CD4-positive, alpha-beta T cell treated with Interleukin-15 for 4 hours (primary cell): ENCODE measurements around the gene CACNG6.
"Not testable (repeated sequence)": the region's sequence is repeated elsewhere in the genome, so short reads cannot be mapped to it uniquely, and the experiment has no call there.

ENCODE experiments used
- DNase-seq: peaks from one replicate; pipeline ENCODE4 v3.0.0-alpha.2; 2020; ENCODE audit warnings: low spot score

CACNG6 gene, protein sequence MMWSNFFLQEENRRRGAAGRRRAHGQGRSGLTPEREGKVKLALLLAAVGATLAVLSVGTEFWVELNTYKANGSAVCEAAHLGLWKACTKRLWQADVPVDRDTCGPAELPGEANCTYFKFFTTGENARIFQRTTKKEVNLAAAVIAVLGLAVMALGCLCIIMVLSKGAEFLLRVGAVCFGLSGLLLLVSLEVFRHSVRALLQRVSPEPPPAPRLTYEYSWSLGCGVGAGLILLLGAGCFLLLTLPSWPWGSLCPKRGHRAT

DNA sequence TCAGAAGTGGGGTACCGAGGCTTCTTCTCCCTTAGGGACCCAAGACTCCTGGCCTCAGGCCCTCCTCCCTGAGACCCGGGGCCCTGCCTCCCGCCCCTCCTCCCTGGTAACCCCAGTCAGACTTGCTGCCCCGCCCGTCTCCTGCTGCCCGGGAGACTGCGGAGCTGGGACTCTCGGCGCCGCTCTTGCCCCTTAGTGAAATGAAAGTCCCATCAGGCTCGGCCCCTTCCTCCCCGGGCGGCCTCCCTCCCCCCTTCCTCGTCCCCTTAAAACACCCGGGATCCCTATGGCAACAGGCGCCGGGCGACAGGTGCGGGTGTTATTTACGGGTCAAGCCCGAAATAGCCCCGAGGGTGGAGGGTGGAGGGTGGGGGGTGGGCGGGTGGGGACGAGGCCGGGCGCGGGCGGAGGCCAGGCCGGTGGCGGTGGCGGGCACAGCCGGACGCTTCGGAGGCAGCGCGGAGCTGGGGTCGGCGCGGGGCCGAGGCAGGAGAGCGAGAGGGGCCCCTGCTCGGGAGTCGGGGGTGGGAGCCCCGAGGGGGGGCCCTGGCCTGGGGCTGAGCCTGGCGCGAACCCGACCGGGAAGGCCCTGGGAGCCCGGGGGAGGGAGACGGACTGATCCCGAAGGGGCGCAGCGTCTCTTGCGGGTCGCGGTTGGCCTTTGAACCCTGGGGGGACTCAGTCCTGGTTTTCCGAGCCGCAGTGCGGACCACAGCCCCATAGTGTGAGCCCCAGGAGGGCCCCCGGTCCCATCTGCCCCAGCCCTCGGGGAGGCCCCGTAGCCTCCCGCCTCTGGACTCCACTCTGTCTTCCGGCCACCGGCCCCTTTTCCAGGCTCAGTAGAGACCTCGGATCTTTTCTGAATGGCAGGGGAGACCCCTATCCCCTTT is at the start of gene CACNG6:
Gene CACNG6 (plus strand): TSS at position 414 of the 890 bp plus-strand sequence. CDS start 1,241 bp downstream, outside the sequence.
- DNase-seq: no peak

DNA sequence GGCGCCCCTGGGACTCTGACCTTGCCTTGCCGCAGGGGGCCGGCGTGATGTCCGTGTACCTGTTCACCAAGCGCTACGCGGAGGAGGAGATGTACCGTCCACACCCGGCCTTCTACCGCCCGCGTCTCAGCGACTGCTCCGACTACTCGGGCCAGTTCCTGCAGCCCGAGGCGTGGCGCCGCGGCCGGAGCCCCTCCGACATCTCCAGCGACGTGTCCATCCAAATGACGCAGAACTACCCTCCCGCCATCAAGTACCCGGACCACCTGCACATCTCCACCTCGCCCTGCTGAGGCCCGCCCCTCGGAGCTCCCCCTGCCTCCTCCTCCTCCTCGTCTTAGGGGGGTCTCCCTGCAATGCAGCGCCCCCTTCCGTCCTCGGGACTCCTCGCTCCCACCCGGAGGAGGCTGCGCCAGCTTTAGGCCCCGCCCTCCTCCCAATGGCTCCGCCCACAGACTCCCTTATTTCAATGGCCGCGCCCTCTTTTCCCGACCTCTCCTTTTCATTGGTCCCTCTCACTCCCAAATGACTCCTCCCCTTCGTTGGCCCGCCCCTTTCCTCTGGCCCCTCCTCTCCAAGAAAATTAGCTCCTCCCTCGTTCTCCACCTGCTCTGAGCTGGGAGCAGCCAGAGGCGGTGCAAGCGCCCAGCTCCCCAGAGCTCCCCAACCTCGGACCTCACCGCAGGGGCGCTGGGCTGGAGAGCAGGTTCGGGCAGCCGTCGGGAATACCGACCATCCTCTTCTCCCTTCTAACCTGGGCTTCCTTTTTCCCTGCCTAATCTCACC is 49.2 kb upstream of the CACNG6 start:
- DNase-seq: no peak

DNA sequence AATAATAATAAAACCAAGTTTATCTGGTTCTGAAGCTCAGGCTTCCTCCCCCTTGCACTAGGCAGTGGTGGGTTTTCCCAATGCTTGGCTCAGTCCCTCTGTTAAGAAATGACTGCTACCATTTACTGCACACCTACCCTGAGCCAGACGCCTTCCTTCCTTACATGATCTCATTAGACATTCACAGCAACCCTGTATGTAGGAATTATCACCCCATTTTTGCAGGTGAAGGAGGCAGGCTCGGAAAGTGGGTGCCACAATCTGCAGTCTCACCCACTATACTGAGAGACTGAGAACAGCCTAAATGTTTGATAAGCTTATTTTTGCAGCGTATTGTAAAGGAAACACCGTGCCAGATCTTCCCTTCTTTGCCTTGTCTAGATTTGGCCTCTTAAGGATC is 47.0 kb upstream of the CACNG6 start:
- DNase-seq: no peak

DNA sequence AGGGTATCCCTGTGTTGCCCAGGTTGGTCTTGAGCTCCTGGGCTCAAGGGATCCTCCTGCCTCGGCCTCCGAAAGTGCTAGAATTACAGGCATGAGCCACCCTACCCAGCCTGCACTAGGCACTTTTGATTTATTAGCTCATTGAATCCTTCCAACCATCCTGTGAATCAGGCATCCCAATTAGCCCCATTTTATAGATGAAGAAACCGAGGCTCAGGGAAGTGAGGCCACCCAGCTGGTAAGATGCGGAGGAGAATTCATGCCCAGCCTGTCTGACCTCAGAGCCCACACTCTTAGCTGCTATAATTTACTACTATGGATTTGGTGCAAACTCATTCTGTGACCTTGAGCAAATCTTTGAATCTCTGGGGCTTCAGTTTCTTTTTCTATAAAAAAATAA is 46.5 kb upstream of the CACNG6 start:
- no peak for DNase-seq

DNA sequence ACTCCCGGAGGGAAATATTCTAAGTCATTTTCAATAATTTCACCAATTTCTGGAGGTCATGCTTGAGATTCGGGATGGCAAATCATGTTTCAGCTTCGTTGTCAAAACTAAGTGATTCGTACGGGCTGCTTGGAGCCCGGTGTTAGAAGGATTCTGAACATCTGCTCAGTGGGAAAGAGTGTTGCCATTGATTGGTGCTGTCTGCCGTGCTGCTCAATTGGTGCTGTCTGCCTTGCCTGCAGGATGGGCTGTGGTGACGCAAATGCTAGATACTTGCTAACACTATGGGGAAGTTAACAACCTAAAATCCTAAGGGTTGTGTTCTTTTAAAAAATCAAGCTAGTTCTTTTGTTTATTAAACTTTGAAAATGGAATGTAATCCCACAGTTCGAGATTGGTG is 46.0 kb upstream of the CACNG6 start:
- no peak for DNase-seq

DNA sequence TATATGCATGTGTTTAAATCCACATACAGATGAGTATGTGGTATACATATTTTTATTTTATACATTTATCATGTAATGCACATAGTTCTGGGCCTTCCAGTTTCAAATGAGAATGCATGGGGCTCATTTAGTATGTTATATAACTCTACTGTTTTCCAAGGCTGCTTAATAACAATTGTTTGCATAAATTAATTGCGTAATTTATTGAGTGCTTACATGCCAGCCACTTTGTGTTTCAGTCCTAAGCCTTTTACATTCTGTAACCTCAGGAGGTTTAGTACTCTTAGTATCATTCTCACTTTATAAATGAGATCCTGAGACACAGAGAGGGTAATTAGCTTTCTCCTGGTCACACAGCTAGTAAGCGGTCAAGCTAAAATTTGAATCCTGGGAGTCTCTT is 45.4 kb upstream of the CACNG6 start:
- no peak for DNase-seq

DNA sequence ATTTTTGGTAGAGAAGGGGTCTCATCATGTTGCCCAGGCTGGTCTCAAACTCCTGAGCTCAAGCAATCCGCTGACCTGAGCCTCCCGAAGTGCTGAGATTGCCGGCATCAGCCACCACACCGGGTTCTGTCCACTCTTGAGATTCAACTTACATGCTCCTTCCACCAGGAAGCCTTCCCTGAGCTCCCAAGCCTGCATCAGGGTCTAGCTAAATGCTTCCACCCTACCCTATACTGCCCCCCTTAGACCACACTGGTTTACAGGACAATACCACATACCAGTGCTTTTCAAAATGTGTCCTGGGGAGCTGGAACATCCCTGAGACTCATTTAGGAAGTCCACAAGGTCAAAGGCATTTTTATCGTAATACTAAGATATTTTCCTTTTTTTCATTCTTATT is 43.8 kb upstream of the CACNG6 start:
- DNase-seq: no peak

DNA sequence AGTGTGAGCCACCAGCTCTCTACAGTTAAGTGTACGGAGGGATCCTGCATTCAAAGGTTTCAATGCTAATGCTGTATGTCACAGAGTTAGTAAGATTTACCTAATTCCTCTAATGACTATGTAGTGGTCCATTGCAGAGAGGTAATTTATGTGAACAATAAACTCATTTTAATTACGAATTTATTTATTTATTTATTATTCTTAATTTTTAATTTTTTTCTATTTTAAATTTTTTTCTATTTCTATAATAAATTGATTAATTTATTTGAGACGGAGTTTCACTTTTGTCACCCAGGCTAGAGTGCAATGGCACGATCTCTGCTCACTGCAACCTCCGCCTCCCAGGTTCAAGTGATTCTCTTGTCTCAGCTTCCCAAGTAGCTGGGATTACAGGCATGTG is 42.8 kb upstream of the CACNG6 start:
- DNase-seq: not testable (repeated sequence)

DNA sequence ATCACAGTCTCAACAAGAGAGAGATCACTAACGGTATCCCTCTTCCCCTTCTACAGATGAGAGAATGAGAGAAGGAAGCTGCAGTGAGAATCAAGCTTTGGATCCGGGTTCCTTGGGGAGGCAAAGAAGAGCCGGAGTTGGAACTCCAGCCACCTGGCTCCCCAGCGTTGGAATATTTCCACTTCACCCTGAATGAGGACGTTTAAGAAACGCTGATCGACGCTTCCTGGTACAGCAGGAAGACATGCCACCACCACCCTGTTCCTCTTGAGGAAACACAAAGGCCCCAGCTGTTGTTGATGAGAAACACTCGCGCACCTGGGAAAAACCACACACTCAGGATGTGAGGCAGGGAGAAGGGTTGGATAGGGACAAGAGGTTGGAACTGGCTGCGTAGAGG is 40.0 kb upstream of the CACNG6 start:
- DNase-seq: no peak

DNA sequence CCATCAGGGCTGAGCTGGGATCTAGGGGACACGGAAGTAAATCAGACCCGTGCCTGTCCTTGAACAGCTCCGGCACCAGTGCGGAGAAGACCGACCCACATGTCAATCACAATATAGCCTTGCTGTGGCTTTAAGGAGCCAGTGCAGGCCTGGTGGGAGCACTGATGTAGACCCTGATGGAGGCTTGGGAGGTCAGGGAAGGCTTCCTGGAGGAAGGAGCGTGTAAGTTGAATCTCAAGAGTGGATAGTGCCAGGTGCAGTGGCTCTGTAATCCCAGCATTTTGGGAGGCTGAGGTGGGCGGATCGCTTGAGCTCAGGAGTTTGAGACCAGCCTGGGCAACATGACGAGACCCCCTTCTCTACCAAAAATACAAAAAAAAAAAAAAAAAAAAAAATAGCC is 39.5 kb upstream of the CACNG6 start:
- no peak for DNase-seq

DNA sequence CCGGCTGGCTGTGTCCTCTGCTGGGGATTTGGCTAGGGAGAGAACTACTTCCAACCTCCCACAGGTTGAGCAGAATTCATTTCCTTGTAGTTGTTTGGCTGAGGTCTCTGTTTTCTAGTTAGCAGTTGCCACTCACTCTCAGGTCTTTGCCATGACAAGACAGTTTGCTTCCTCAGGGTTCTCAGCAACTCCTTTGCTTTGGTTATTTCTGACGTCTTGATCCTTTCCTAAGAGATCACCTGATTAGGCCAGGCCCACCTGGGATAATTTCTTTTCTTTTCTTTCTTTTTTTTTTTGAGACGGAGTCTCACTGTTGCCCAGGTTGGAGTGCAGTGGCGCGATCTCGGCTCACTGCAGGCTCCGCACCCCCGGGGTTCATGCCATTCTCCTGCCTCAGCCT is 38.1 kb upstream of the CACNG6 start:
- DNase-seq: no peak

DNA sequence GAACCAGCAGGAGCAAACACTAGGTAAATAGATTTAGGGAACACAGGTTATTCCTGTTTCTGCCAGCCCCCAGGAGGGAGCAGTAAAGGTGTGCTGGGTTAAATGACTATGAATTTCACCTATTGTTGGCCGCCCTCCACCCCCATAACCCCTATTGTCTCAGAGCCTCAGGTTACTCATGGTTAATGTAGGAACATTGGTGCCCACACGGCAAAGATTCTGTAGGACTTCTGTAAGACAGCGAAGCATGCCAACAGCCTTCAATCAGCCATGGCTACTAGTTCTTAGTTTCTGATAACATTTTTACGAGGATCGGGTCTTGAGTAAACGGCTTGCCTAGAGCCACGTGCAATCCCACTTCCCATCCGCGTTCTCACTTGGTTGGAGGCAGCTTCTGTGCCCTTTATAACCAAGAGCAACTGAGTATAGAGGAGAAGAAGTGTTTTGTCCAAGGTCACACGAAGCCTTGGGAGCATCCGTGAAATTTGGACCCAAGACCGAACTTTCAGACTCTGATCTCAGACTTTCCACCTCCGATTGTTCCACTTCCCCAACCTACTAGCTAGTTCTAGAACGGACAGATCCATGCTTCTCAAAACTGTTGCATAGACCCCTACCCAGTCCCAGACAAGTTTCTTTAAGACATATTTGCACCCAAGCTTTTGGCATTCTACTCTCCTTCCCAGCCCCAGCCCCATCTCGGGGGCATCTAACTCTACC is 33.8 kb upstream of the CACNG6 start:
- no peak for DNase-seq

DNA sequence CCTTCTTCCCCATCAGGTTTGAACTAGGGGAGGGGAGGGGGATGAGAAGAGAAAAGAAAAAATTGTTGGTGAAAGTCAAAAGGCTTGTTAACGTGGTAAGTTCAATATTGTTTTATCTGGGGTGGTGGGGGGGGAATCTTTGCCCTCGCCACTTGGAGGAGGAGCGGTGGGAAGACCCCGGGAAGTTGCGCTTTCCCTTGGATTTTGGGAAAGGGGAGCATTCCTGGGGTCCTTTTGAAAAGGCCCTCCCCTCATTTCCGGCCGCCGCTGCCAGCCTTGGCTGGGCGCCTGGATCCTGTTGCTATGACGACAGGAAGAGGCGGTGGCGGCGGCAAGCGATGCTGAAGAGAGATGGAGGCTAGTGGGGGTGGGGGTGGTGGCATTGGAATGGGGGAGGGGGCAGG is 33.3 kb upstream of the CACNG6 start:
- no peak for DNase-seq

DNA sequence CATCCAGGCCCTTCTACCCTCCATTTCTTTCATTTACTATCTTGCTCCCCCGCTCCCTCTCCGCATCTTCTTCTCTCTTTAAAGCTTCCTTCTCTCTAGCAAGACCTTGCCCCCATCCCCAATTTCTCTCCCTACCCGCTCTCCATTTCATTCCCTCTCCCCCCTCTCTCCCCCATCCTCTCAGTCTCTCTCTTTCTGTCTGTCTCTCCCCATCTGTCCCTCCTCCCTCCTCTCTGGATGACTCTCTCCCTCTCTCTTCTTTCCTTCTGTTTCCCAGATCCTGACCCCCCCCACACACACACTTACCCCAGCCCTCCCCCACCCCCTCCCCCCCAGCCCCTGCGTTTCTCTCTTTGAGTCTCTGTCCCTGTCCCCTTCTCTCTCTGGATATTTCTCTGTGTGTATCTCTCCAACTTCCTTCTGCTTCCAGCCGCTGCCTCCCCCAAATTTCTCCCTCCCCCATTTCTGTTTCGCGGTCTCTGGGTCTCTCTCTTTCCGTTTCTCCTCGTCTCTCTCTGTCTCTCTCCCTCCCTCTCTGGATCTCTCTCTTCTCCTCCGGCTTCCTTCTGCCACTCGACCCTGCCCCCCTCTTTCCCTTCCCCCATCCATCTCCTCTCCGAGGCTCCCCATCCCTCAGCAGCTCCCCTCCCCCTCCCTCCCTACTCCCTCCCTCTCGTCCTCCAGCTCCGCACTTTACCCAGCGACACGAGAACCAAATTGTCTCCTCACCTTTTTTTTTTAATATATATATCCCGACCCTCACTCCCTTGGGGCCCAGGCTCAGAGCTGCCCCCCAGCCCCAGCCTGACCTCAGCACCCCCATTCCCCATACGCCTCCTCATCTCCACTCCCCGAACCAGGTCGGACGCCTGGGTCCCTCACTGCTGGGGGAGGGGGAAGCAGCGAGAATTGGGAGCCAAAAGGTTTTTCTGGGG is 32.3 kb upstream of the CACNG6 start:
- no peak for DNase-seq

DNA sequence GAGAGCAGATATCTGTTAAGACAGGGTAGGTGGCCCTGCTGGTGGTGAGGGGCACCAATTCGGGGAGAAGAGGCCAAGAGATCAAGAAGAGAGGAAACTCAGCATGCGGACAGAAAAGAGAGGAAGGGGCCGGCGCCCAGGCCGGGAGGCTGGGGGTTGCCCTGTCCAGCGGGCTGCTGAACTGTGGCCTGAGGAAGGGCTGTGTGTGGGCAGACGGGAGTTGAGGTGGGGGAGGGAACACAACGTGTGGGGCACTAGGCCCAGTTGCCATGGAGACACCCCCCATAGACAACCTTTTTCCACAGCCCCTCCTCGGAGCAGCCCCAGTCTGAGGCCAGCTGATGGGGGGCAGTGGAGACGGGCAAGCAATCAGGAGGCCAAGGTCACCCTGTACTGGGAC is 31.2 kb upstream of the CACNG6 start:
- DNase-seq: no peak

DNA sequence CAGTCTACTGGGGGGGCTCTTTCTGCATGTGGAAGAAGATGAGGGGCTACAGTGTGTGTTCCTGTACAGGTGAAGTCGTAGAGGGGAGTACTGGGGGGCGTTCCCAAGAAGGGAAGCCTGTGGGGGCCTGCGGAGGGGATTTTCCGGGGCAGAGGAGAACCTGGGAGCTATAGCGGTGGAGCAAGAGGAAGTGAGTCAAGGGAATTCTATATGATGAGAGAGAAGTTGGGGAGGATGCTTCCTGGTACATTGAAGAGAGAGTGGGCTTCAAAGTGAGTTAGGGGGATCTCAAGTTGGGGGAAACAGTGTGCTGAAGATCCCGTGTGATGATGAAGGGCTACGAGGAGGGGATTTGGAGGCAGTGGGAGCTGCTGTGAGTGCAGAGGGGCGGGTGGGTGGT is 30.6 kb upstream of the CACNG6 start:
- no peak for DNase-seq

DNA sequence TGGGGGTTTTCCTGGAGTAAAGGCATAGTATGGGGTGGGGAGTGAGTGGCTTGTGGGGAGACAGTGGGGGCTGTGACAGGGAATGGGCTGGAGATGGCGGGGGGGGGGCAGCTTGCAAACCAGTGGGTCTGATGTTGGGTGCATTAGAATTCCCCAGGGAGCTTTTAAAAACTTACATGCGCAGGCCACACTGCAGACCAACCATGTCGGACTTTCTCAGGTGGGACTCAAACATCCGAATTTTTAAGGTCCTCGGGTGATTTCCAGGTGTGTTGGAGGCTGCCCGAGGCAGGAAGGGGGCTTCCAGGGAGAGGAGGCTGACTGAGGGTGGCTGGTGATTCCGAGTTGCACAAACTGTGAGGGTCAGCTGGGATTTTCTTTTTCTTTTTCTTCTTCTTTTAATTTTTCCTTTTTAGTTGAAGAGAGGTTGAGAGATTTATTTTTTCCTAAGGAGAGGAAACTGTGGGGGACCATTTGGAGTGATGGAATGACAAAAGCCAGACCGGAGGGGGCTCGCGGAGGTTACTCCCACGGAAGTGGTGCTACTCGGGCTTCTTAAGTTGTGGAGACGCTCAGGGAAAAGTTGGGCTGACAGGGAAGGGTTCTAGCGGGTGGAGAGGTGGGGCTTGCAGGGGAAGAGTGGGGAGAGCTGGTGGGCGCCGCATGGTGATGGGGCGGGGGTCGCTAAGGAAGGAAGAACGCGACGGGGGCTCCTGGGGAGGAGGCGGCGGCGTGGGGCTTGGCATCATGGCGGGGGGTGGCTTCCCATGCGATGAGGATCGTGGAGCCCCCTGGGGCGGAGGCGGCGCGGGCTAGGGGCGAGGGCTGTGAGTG is 29.7 kb upstream of the CACNG6 start:
- no peak for DNase-seq

DNA sequence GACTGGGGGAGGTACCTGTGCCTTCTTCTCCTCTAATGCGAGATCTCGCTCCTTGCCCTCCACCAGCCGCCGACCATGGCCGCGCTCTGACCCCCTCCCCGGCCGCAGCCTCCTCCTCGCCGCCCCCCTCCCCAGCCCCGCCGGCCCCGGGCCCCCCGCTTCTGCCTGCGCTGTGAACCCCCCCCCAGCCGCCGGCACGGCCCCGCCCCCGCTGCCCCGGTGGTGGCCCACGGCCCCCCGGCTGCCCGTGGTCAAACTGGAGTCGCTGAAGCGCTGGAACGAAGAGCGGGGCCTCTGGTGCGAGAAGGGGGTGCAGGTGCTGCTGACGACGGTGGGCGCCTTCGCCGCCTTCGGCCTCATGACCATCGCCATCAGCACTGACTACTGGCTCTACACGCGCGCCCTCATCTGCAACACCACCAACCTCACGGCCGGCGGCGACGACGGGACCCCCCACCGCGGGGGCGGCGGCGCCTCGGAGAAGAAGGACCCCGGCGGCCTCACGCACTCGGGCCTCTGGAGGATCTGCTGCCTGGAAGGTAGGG is 28.5 kb upstream of the CACNG6 start, which contains the start of gene CACNG8:
Gene CACNG8 (plus strand): TSS at position 51 of the 545 bp plus-strand sequence.
- no peak for DNase-seq

DNA sequence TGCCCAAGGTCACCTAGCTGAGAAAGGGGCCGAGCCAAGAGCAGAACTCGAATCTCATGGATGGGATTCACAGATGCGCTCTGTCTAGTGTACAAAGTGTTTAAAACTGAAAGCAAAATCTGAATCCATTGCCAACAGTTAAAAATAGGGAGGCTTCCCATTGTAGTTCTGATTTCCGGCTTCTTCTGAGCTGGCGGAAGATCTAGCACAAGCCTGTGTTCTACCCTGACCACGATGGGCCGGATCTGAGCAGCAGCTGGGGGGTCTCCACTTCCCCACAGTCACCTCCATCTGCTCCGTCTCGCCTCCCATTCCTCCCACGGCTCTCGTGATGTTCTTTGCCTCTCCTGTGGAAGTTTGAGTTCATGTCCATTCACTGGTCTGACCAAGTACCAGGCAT is 26.3 kb upstream of the CACNG6 start:
- DNase-seq: no peak

DNA sequence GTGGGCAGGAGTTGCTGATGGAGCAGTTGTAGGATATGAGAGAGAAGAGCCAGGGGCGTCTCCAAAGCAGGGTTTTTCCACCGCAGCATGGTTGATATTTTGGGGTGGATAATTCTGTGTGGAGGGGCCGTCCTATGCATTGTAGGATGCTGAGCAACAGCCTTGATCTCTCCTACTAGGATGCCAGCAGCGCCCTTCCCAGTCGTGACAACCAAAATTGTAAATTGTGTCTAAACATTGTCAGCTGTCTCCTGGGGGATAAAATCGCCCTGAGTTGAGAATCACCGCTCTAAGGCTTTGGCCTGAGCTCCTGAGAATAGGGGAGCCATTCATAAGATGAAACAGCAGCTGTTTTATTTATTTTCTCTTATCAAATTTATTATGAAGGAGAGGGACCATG is 24.5 kb upstream of the CACNG6 start:
- no peak for DNase-seq
